ENCODE measurements around the gene LRP1B. TPM values are rescaled to one million over a fixed set of nuclear protein-coding genes. Genes with fewer than 3 reads are reported as not detected.

The LRP1B gene
- total RNA-seq, 1 experiment from 2014 or later, result 0.52 TPM

GRCh38 chr2:140247451-140248195, 1883.2 kb downstream of the LRP1B start:
- POLR2A ChIA-PET, result interaction anchor here (0.6 kb wide), 1 partner anchor 231 kb away, joined by 3 read pairs; no protein-coding TSS in a partner anchor
- Mint-ChIP-seq H3K36me3 (no peaks in the 10 kb centered on the region), H3K27ac (no peak overlapping the region), H3K27me3 (ENCODE audit: low read depth) (no peaks in the 10 kb centered on the region), H3K9me3 (no peaks in the 10 kb centered on the region), H3K4me1 (peaks cover 4% of the 10 kb centered on the region; the same call in 1 of the 2 replicates), H3K4me3 (no peak overlapping the region)
- CTCF ChIA-PET, result no interaction called here
- ATAC-seq, result no peak
- TF ChIP-seq NFE2L1 (CRISPR knock-in tag; IDR thresholded peaks at IDR 0.05) (no peak), GTF2I (CRISPR knock-in tag; conservative IDR thresholded peaks at IDR 0.05) (no peak), CREM (CRISPR knock-in tag; IDR thresholded peaks at IDR 0.05) (no peak), ZSCAN18 (CRISPR knock-in tag; IDR thresholded peaks at IDR 0.05) (no peak), JAZF1 (CRISPR knock-in tag; IDR thresholded peaks at IDR 0.05) (no peak), TEAD1 (CRISPR knock-in tag; IDR thresholded peaks at IDR 0.05) (no peak), FOXP1 (CRISPR knock-in tag; IDR thresholded peaks at IDR 0.05; ENCODE audit: borderline replicate concordance) (no peak), SMAD4 (CRISPR knock-in tag; IDR thresholded peaks at IDR 0.05) (no peak), GABPB1 (CRISPR knock-in tag; IDR thresholded peaks at IDR 0.05) (no peak), TCF7 (CRISPR knock-in tag; IDR thresholded peaks at IDR 0.05; ENCODE audit: low read depth) (no peak), PRDM15 (CRISPR knock-in tag; IDR thresholded peaks at IDR 0.05) (no peak), RELA (CRISPR knock-in tag; IDR thresholded peaks at IDR 0.05; ENCODE audit: borderline replicate concordance) (no peak)
- TF ChIP-seq, protein P1, sequence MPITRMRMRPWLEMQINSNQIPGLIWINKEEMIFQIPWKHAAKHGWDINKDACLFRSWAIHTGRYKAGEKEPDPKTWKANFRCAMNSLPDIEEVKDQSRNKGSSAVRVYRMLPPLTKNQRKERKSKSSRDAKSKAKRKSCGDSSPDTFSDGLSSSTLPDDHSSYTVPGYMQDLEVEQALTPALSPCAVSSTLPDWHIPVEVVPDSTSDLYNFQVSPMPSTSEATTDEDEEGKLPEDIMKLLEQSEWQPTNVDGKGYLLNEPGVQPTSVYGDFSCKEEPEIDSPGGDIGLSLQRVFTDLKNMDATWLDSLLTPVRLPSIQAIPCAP (CRISPR knock-in tag; IDR thresholded peaks at IDR 0.05), result no peak
- TF ChIP-seq, protein P2, sequence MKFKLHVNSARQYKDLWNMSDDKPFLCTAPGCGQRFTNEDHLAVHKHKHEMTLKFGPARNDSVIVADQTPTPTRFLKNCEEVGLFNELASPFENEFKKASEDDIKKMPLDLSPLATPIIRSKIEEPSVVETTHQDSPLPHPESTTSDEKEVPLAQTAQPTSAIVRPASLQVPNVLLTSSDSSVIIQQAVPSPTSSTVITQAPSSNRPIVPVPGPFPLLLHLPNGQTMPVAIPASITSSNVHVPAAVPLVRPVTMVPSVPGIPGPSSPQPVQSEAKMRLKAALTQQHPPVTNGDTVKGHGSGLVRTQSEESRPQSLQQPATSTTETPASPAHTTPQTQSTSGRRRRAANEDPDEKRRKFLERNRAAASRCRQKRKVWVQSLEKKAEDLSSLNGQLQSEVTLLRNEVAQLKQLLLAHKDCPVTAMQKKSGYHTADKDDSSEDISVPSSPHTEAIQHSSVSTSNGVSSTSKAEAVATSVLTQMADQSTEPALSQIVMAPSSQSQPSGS (CRISPR knock-in tag; IDR thresholded peaks at IDR 0.05; ENCODE audit: borderline replicate concordance, low read depth), result no peak
- TF ChIP-seq, protein P3, sequence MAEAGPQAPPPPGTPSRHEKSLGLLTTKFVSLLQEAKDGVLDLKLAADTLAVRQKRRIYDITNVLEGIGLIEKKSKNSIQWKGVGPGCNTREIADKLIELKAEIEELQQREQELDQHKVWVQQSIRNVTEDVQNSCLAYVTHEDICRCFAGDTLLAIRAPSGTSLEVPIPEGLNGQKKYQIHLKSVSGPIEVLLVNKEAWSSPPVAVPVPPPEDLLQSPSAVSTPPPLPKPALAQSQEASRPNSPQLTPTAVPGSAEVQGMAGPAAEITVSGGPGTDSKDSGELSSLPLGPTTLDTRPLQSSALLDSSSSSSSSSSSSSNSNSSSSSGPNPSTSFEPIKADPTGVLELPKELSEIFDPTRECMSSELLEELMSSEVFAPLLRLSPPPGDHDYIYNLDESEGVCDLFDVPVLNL (CRISPR knock-in tag; IDR thresholded peaks at IDR 0.05; ENCODE audit: borderline replicate concordance, low read depth), result no peak
- no peak for DNase-seq (ENCODE audit: low spot score)

DNA sequence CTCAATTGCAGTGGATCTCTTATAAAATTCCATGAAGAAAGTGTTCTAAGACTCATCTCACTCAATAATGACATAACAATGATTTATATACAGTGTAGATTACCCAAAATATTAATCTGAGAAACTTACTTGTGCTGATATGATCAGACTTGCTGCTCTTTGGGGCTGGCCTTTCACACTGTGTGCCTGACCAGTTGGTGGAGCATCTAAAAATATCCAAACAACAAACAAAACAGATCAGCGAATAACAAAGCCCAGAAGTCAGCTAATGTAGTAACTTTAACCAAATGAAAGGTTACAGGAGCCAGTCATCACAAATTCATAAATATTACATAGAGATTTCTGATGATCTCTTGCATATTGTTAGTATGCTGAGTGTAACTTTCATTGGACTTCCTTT, 1883.9 kb downstream of the LRP1B start:
- H3K27me3 Mint-ChIP-seq (ENCODE audit: low read depth), result no peaks in the 10 kb centered on the region
- TF ChIP-seq ETV6 (CRISPR knock-in tag; IDR thresholded peaks at IDR 0.05) (no peak), CREM (CRISPR knock-in tag; IDR thresholded peaks at IDR 0.05) (no peak), CDX4 (CRISPR knock-in tag; IDR thresholded peaks at IDR 0.05; ENCODE audit: borderline replicate concordance) (no peak), PRRX2 (CRISPR knock-in tag; IDR thresholded peaks at IDR 0.05) (no peak), ZNF671 (CRISPR knock-in tag; IDR thresholded peaks at IDR 0.05) (no peak), GTF2I (CRISPR knock-in tag; conservative IDR thresholded peaks at IDR 0.05) (no peak), ZNF232 (CRISPR knock-in tag; IDR thresholded peaks at IDR 0.05) (no peak)
- TF ChIP-seq, protein P1 (CRISPR knock-in tag; IDR thresholded peaks at IDR 0.05), result no peak
- TF ChIP-seq, protein P3 (CRISPR knock-in tag; IDR thresholded peaks at IDR 0.05; ENCODE audit: borderline replicate concordance, low read depth), result no peak
- TF ChIP-seq, protein P4, sequence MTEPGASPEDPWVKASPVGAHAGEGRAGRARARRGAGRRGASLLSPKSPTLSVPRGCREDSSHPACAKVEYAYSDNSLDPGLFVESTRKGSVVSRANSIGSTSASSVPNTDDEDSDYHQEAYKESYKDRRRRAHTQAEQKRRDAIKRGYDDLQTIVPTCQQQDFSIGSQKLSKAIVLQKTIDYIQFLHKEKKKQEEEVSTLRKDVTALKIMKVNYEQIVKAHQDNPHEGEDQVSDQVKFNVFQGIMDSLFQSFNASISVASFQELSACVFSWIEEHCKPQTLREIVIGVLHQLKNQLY (CRISPR knock-in tag; IDR thresholded peaks at IDR 0.05), result no peak

More for the DNA sequence above, 1883.9 kb downstream of the LRP1B start:
- no peaks in the 10 kb centered on the region for H3K36me3 Mint-ChIP-seq
- ATAC-seq (no peak), DNase-seq (ENCODE audit: low spot score) (no peak)
- H3K4me1 Mint-ChIP-seq, result peaks cover 4% of the 10 kb centered on the region; the same call in 1 of the 2 replicates
- ChIA-PET CTCF (no interaction called here), POLR2A (no interaction called here)
- H3K27ac Mint-ChIP-seq, result no peak overlapping the region
- no peak overlapping the region for H3K4me3 Mint-ChIP-seq
- H3K9me3 Mint-ChIP-seq, result no peaks in the 10 kb centered on the region

Measured in WTC11 (cell line).